Loucy (cell line): Measurements from ENCODE around the gene CHCT1.

ENCODE experiments used
- EZH2phosphoT487 ChIP-seq: fragments of 200-600 bp; IDR thresholded peaks from 2 replicates; pipeline ENCODE4 v1.6.1; 2018; ENCODE audit warnings: antibody characterized with exemption, mild to moderate bottlenecking, moderate library complexity, borderline replicate concordance
- TF ChIP-seq, protein P1 (sequence below): fragments of 200-600 bp; sonication (generic); conservative IDR thresholded peaks from 2 replicates; pipeline ENCODE4 v1.5.1; 2014; ENCODE audit warnings: mild to moderate bottlenecking, antibody characterized with exemption, low read length

DNA sequence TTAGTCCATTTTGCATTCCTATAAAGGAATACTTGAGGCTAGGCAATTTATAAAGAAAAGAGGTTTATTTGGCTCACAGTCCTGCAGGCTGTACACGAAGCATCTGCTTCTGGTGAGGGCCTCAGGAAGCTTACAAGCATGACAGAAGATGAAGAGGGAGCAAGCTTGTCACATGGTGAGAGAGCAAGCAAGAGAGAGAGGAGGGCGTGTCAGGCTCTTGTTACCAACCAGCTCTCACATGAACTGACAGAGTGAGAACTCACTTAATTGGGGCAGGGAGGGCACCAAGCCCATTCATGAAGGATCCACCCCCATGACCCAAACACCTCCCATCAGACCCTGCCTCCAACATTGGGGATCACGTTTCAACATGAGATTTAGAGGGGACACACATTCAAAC lies 1.6 kb downstream of the CHCT1 start:
- no peak for TF ChIP-seq EZH2phosphoT487
- TF ChIP-seq, protein P1, sequence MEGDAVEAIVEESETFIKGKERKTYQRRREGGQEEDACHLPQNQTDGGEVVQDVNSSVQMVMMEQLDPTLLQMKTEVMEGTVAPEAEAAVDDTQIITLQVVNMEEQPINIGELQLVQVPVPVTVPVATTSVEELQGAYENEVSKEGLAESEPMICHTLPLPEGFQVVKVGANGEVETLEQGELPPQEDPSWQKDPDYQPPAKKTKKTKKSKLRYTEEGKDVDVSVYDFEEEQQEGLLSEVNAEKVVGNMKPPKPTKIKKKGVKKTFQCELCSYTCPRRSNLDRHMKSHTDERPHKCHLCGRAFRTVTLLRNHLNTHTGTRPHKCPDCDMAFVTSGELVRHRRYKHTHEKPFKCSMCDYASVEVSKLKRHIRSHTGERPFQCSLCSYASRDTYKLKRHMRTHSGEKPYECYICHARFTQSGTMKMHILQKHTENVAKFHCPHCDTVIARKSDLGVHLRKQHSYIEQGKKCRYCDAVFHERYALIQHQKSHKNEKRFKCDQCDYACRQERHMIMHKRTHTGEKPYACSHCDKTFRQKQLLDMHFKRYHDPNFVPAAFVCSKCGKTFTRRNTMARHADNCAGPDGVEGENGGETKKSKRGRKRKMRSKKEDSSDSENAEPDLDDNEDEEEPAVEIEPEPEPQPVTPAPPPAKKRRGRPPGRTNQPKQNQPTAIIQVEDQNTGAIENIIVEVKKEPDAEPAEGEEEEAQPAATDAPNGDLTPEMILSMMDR: no peak
